OCI-LY1 (cell line): ENCODE results near the gene ZNF106.

Source experiments
- CTCF ChIP-seq: fragments of 200-600 bp; sonication (generic), shearing (Covaris generic); IDR thresholded peaks from 2 replicates; pipeline ENCODE4 v1.5.1; 2017; ENCODE audit warnings: mild to moderate bottlenecking, antibody characterized with exemption, low read length, moderate library complexity, mixed read lengths
- EZH2 ChIP-seq: fragments of 200-600 bp; sonication (generic), shearing (Covaris generic); IDR thresholded peaks from 2 replicates; pipeline ENCODE4 v1.8.0; 2017; ENCODE audit warnings: borderline replicate concordance, mixed run types, mild to moderate bottlenecking, antibody characterized with exemption, low read length, moderate library complexity, mixed read lengths

- TF ChIP-seq CTCF (no peak), EZH2 (no peak)
Measured at GRCh38 chr15:42447599-42447998, 43.3 kb downstream of the ZNF106 start.
